Fibroblast of skin of right biceps (primary cell): Measurements from ENCODE around the gene ATG7.
A peak's percentile ranks its signal among the peaks of the same experiment; 100 is the strongest.
"Not testable (repeated sequence)": the region's sequence is repeated elsewhere in the genome, so short reads cannot be mapped to it uniquely, and the experiment has no call there.

ENCODE experiments used
- DNase-seq: peaks from one replicate; pipeline ENCODE4 v3.0.0-alpha.2; 2013

ATG7 gene

GRCh38 chr3:11391174-11391879, 119.1 kb downstream of the ATG7 start:
- DNase-seq: no peak

DNA sequence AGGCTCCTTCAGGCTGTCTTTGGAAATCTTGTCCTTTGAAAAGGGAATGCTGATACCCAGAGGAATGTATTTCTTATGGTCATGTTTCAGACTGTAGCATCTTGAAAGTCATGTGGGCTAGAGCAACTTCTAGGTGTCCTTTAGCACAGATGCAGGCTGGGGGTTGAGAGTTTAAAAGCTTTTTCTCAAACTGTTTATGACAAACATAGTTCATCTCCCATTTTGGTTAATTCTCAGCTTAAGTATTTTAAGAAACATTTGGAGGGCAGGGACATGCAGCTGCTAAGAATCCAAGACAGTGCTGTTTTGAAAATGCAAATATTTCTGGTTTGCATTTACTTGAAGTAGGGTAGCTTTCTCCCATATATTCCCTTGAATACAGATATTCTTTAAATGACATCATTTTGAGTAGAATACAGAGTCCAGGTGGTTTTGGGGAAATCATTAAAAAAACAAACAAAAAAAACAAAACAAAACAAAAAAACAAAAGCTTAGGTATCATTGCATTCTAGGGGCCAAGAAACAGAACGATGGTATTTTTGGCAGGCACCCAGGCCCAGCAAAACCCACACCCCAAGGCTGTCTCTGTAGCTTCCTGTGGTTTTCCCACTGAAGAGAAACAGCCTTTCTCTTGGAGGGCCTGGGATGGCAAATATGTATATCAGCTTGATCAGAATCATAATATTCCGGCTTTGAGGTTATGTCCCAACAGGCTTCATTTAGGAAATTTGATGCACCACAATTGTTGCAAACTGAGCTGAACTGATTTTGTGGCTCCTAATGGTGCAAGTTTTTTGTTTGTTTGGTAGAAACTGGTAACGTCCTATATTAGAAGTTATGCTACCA, 120.0 kb downstream of the ATG7 start:
- DNase-seq: peak; percentile 91

GRCh38 chr3:11392860-11393114, 120.6 kb downstream of the ATG7 start:
- no peak for DNase-seq

- no peak for DNase-seq
Measured at GRCh38 chr3:11393401-11393800, 121.2 kb downstream of the ATG7 start.

DNA sequence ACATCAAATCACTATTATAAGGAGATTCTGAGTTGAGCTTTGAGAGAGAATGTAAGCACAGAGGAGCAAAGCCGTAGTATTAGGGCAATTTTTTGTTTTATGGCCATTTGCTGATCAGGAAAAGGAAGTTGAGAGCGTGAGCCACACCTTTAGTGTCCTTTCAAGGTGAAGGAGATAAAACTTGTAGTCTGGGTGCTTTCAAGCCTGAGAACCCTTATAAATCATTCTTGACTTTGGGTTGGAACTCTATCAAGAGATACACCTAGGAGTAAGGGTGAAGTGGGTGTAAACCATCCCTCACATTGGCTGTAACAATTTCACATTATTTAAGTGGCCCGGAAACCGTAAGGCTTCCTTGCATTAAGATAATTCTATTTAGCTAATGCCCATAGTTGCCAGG, 122.2 kb downstream of the ATG7 start:
- no peak for DNase-seq

DNA sequence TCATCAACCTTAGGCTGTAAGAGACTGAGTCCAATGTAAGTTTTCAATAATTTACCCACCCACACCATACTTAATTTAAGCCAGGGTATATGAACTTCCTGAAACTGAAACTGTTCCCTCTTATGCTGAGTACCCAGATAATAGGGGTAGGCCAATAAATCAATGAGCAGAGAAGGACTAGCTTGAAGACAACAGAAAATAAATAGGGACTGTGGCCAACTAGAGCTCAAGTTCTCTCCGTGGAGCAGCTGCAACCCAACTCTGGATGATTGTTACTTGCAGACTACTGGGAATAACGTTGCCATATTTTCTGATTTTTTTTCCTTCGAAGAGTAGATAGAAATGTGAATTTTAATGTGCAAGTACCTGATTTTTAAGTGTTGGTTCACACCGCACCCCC, 128.0 kb downstream of the ATG7 start:
- no peak for DNase-seq

DNA sequence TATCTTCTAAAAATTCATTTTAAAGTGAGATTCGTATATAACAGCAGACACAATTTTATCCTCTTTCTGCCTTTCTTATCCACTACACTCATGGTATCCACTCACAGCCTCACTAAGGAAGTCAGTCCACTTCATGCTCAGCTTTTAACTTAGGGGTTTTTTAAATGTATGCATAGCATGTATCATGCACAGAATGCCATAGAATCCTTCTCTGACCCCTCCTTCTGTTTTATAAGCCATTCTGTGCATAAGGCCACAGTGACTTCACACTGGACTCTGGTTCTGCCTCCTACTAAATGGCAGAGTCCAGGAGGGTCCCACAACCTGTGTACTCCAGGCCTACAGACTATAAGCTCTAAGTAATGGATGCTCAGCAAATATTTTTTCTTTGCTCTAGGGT, 129.2 kb downstream of the ATG7 start:
- DNase-seq: no peak

- DNase-seq: no peak
Measured at GRCh38 chr3:11405323-11405722, 133.1 kb downstream of the ATG7 start.

- DNase-seq: no peak
Measured at GRCh38 chr3:11407644-11408043, 135.4 kb downstream of the ATG7 start.

GRCh38 chr3:11408324-11408859, 136.2 kb downstream of the ATG7 start:
- DNase-seq: not testable (repeated sequence)

- DNase-seq: no peak
Measured at GRCh38 chr3:11410564-11410963, 138.4 kb downstream of the ATG7 start.

DNA sequence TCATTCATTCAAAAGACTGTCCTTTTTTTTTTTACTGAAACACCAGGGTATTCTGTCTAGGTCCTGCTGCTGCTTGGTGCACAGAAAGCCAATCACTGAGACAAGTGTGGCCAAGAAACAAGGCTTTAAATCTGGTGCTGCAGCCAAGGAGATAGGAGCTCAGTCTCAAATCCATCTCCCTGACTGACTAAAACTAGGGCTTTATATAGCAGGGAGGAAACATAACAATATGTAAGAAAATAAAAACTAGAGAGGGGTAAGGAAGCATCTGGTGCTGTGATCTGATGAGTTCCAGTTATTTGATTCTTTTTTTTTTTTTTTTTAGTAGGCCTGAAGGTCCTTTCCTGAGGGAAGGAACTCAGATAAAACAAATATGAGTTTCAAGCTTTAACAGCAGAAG, 139.8 kb downstream of the ATG7 start:
- DNase-seq: no peak

- DNase-seq: no peak
Measured at GRCh38 chr3:11413071-11413470, 140.9 kb downstream of the ATG7 start.

DNA sequence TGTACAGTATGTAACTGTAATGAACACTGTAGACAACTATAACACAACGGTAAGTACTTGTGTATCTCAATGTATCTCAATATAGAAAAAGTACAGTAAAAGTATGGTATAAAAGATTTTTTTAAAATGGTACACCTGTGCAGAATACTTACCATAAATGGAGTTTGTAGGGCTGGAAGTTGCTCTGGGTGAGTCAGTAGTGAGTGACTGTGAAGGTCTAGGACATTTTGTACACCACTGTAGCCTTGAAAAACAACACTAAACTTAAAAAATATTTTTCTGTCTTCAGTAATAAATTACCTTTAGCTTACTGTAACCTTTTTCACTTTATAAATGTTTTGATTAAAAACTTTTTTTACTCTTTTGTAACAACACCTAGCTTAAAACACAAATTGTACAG, 142.9 kb downstream of the ATG7 start:
- DNase-seq: no peak

- DNase-seq: no peak
Measured at GRCh38 chr3:11420066-11420465, 147.9 kb downstream of the ATG7 start.

DNA sequence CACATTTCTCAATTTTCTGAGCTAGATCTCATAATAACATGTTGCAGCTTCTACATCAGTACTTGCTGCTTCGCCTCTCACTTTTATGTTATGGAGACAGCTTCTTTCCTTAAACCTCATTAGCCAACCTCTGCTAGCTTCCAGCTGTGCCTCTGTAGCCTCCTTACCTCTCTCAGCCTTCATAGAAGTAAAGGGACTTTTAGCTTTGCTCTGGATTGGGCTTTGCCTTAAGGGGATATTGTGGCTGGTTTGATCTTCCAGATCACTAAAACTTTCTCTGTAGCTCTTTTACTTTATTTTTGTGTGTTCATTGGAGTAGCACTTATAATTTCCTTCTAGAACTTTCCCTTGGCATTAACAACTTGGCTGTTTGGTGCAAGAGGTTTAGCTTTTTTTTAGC, 150.1 kb downstream of the ATG7 start:
- DNase-seq: no peak

DNA sequence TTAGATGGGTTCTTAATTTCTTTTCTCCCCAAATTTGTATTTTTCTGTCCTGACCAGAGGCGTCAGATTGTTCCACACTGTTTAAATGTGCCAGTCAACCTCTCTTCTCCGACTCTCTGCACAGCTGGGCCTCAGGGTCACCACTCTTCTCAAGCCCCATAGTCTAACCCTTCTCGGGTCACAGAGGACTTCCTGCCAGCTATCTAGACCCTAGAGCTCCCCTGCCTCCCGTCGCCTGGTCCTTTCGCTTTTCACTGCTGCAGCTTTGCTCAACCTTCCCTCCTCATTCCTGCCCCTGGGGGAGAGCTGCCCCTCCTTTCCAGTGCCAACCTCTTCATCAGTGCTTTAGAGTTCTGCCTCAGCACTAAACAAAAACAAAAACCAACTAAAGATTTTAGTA, 151.7 kb downstream of the ATG7 start:
- DNase-seq: no peak

DNA sequence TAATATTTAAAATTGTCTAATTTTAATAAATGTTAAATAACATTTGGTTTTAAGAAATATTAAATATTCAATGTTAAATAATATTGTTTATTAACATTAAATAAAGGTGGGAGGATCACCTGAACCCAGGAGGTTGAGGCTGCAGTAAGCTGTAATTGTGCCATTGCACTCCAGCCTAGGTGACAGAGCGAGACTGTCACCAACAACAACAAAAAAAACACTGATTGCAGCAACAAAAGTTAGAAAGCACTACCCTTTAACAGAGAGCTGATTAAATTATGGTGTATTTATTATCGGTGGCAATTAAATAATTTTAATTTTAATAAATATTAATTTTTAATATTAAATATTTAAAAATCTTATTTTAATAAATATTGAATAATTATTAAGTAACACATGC, 152.1 kb downstream of the ATG7 start:
- no peak for DNase-seq

DNA sequence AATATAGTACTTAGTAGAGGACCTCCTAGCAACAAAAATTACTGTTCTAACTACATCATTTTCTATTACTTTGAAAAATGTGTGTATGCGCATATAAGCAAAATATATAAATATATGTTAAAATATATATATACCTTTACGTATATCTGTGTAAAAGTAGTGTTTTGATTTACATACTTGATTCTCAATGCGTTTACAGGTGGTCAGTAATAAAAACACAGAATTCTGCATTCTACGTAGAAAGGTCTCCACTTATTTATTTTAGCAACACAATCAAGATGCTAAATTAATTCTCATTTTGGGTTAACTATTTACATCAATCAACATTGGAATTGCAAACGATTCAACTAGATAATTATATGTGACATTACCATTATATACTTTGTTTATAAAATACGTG, 158.0 kb downstream of the ATG7 start:
- DNase-seq: no peak

- DNase-seq: no peak
Measured at GRCh38 chr3:11430624-11431023, 158.4 kb downstream of the ATG7 start.

GRCh38 chr3:11431319-11431718, 159.1 kb downstream of the ATG7 start:
- DNase-seq: no peak

GRCh38 chr3:11434017-11434526, 161.9 kb downstream of the ATG7 start:
- peak; percentile 70 for DNase-seq

DNA sequence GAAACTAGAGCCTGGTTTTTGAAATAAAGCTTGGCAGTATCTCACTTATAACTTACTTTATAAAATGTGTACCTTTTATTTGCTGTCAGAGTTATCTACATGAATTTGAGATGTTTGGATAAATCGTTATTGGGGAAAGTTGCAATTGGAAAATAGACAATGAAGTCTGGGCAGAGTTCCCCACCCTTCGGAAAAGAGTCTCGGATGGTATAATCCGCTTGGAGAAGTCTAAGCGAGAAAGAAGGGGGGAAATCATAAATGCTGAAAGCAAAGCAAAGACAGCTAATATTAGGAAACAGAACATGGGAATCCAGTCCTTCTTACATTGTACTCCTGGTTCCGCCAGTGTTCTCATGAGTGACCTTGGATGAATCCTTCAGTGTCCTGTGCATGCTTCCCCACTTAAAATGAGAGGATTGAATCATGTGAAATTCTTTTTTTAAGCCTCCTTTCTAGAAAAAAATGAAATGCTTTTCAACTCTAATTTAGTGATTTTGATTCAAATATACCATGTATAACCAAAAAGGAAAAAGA, 162.4 kb downstream of the ATG7 start:
- DNase-seq: no peak
